GM23248 (cell line): ENCODE measurements around the gene ATP2B2. TPM values are rescaled to one million over a fixed set of nuclear protein-coding genes. Genes with fewer than 3 reads are reported as not detected.

Experiments used
- DNase-seq: peaks from one replicate; pipeline ENCODE4 v3.0.0-alpha.2; 2015
- H2AFZ ChIP-seq: fragments of 200-600 bp; sonication (generic); 2 replicates; pipeline ENCODE4 v1.6.1; 2016; ENCODE audit warnings: antibody characterized with exemption
- H3F3A ChIP-seq: fragments of 200-600 bp; sonication (generic); 2 replicates; pipeline ENCODE4 v1.6.1; 2016; ENCODE audit warnings: mild to moderate bottlenecking, antibody characterized with exemption, mixed run types; ENCODE audit not compliant: insufficient read depth
- H3K27ac ChIP-seq: fragments of 200-600 bp; sonication (generic); 2 replicates; pipeline ENCODE4 v1.5.1; 2016; ENCODE audit warnings: mild to moderate bottlenecking
- H3K27me3 ChIP-seq: fragments of 200-600 bp; sonication (generic); replicated peaks from 2 replicates; pipeline ENCODE4 v1.6.1; 2016; ENCODE audit warnings: mild to moderate bottlenecking; ENCODE audit not compliant: insufficient read depth
- H3K36me3 ChIP-seq: fragments of 200-600 bp; sonication (generic); 2 replicates; pipeline ENCODE4 v1.6.1; 2016; ENCODE audit warnings: low read depth, mild to moderate bottlenecking
- H3K4me1 ChIP-seq: fragments of 200-600 bp; sonication (generic); 2 replicates; pipeline ENCODE4 v1.6.1; 2016; ENCODE audit warnings: mild to moderate bottlenecking; ENCODE audit not compliant: insufficient read depth
- H3K4me2 ChIP-seq: fragments of 200-600 bp; sonication (generic); one replicate; pipeline ENCODE4 v1.6.1; 2016; ENCODE audit warnings: mild to moderate bottlenecking; ENCODE audit not compliant: unreplicated experiment
- H3K4me3 ChIP-seq: fragments of 200-600 bp; sonication (generic); 2 replicates; pipeline ENCODE4 v1.5.1; 2016; ENCODE audit warnings: mild to moderate bottlenecking
- H3K79me2 ChIP-seq: fragments of 200-600 bp; sonication (generic); 2 replicates; pipeline ENCODE4 v1.6.1; 2016; ENCODE audit warnings: mild to moderate bottlenecking; ENCODE audit not compliant: insufficient read depth
- H3K9ac ChIP-seq: fragments of 200-600 bp; sonication (generic); 2 replicates; pipeline ENCODE4 v1.6.1; 2016; ENCODE audit warnings: mild to moderate bottlenecking
- H3K9me2 ChIP-seq: fragments of 200-600 bp; sonication (generic); 2 replicates; pipeline ENCODE4 v1.6.1; 2016; ENCODE audit warnings: mixed run types, mild to moderate bottlenecking, moderate library complexity; ENCODE audit not compliant: insufficient read depth
- H3K9me3 ChIP-seq: fragments of 200-600 bp; sonication (generic); one replicate; pipeline ENCODE4 v1.6.1; 2017; ENCODE audit warnings: low read depth
- H4K20me1 ChIP-seq: fragments of 200-600 bp; sonication (generic); 2 replicates; pipeline ENCODE4 v1.6.0; 2016; ENCODE audit not compliant: insufficient read depth
- EZH2 ChIP-seq: fragments of 200-600 bp; sonication (generic); IDR thresholded peaks from 2 replicates; pipeline ENCODE4 v1.6.1; 2018; ENCODE audit warnings: antibody characterized with exemption, mild to moderate bottlenecking; ENCODE audit not compliant: insufficient read depth, poor library complexity, severe bottlenecking
- EZH2phosphoT487 ChIP-seq: fragments of 200-600 bp; sonication (generic); IDR thresholded peaks from 2 replicates; pipeline ENCODE4 v1.6.1; 2018; ENCODE audit warnings: antibody characterized with exemption, moderate library complexity, mild to moderate bottlenecking, low read depth; ENCODE audit not compliant: insufficient read depth
- WGBS, 2 experiments: methylation state at CpG; one replicate each; pipeline ENCODE4 v1.1.6; 2015 to 2017; ENCODE audit warnings: low lambda C conversion rate in 2 of 2, low coverage in 1 of 2; ENCODE audit errors: missing lambda C conversion rate in 2 of 2; 5-methylcytosine and 5-hydroxymethylcytosine counted together
- in situ Hi-C: fragments of 300-500 bp; cut with MboI; formaldehyde crosslinking; loops from 2 replicates; pipeline ENCODE4 v1.15.0; 2020
- polyA plus RNA-seq: library from polyadenylated mRNA; unstranded; fragments of >200 nt; fragmentation: Nextera tagmentation; extraction: Ambion mirVana; gene quantifications from 2 replicates; pipeline ENCODE4 v1.2.1, GENCODE V29; 2016
- total RNA-seq: library from RNA; depleted of rRNA; stranded (reverse); fragments of >200 nt; shearing (Covaris generic); gene quantifications from 2 replicates; pipeline ENCODE4 v1.2.3, GENCODE V29; 2014

Gene ATP2B2
- total and polyA plus RNA-seq, 2 experiments from 2014 or later: not detected

DNA sequence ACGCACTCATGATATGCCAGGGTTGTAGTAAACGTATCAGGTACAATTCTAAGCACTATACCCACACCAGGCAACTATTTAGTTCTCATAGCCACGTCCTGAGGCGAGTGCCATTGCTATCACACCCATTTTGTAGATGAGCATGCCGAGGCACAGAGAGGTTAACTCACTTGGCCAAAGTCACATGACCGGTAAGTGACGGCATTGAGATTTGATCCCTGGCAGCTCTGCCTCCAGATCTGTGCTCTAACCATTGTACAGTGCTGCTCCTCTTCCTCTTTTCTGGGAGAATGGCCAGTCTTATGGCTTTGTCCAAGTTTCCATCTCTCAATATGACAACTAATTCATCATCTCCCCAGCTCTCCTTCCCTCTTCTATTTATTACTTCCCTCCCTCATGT is 18.9 kb upstream of the ATP2B2 start:
- Histone ChIP-seq H3K4me1 (no peaks in the 10 kb centered on the region), H3K36me3 (no peaks in the 10 kb centered on the region), H4K20me1 (no peaks in the 10 kb centered on the region), H3F3A (no peaks in the 10 kb centered on the region), H3K9ac (no peak overlapping the region), H3K27ac (no peak overlapping the region), H3K9me2 (no peaks in the 10 kb centered on the region), H3K4me2 (no peak overlapping the region), H2AFZ (no peak overlapping the region), H3K79me2 (no peaks in the 10 kb centered on the region), H3K27me3 (peaks cover 57% of the 10 kb centered on the region), H3K4me3 (no peak overlapping the region), H3K9me3 (no peaks in the 10 kb centered on the region)
- in situ Hi-C loops: no loop called here
- WGBS, 2 experiments: 31 to 38% methylated on average over 7 of the region's 7 CpGs
- DNase-seq: no peak
- TF ChIP-seq EZH2 (no peak), EZH2phosphoT487 (no peak)

DNA sequence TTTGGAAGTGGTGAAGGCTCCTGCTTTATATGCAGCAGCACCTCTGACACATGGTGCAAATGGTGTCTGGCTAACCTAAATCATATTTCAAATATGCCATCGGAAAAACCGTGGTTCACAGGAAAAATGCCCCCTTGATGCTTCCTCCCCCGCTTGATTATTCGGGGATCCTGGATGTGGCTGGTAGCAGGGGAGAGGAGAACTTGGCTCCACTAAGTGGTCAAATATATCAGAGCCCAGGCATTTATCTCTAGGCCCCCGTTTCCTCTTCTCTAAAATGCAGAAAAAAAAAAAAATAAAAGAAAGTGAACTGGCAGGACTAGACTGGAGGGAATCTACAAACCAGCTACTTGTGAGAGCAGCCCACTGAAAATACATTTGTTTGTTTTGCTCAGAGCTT is 18.2 kb upstream of the ATP2B2 start:
- Histone ChIP-seq H3K9me2 (no peaks in the 10 kb centered on the region), H3K79me2 (no peaks in the 10 kb centered on the region), H4K20me1 (no peaks in the 10 kb centered on the region), H3K9ac (no peak overlapping the region), H3K27ac (no peak overlapping the region), H3K36me3 (no peaks in the 10 kb centered on the region), H2AFZ (no peak overlapping the region), H3K4me3 (no peak overlapping the region), H3F3A (no peaks in the 10 kb centered on the region), H3K9me3 (no peaks in the 10 kb centered on the region), H3K4me1 (no peaks in the 10 kb centered on the region), H3K4me2 (no peak overlapping the region), H3K27me3 (peaks cover 57% of the 10 kb centered on the region)
- in situ Hi-C loops: no loop called here
- DNase-seq: no peak
- WGBS, 2 experiments: 4 to 6% methylated on average over 5 of the region's 5 CpGs
- no peak for TF ChIP-seq EZH2
- no peak for TF ChIP-seq EZH2phosphoT487

DNA sequence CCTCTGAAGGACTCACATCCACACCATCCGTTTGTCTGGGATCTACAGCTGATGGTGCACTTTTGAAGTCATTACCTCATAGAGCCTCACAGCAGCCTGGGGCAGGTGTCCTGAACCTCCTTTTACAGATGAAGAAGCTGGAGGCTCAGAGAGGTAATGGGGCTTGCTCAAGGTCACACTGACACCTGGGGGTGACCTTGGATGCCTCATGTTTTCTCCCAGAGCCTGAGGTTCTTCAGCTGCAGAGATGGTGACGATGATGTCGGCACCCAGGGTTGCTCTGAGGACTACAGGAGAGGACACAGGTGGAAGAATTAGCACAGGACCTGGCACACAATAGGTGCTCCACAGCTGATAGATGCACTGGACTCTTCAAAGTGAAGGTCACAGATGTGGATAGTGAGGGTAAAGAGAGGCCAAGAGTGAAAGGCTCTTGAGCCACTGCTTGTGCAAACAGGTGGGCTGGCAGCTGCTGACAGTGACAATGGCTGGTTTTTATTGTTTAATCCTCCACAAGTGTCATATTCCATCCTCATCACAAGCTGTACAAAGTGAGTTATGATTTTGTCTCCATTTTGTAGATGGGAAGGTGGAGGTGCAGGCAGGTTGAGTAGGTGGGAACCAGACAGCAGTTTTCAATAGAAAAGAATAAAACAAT is 17.4 kb upstream of the ATP2B2 start:
- Histone ChIP-seq H3K4me2 (no peak overlapping the region), H3K9me3 (no peaks in the 10 kb centered on the region), H3K4me1 (no peaks in the 10 kb centered on the region), H2AFZ (no peak overlapping the region), H3K27me3 (peaks cover 53% of the 10 kb centered on the region), H3K4me3 (no peak overlapping the region), H4K20me1 (no peaks in the 10 kb centered on the region), H3K36me3 (no peaks in the 10 kb centered on the region), H3K27ac (no peak overlapping the region), H3K9ac (no peak overlapping the region), H3K79me2 (no peaks in the 10 kb centered on the region), H3F3A (no peaks in the 10 kb centered on the region), H3K9me2 (no peaks in the 10 kb centered on the region)
- in situ Hi-C loops: no loop called here
- 49 to 61% methylated on average over 3 of the region's 3 CpGs for whole genome bisulfite sequencing, 2 experiments
- TF ChIP-seq EZH2phosphoT487: no peak
- TF ChIP-seq EZH2: no peak
- no peak for DNase-seq

DNA sequence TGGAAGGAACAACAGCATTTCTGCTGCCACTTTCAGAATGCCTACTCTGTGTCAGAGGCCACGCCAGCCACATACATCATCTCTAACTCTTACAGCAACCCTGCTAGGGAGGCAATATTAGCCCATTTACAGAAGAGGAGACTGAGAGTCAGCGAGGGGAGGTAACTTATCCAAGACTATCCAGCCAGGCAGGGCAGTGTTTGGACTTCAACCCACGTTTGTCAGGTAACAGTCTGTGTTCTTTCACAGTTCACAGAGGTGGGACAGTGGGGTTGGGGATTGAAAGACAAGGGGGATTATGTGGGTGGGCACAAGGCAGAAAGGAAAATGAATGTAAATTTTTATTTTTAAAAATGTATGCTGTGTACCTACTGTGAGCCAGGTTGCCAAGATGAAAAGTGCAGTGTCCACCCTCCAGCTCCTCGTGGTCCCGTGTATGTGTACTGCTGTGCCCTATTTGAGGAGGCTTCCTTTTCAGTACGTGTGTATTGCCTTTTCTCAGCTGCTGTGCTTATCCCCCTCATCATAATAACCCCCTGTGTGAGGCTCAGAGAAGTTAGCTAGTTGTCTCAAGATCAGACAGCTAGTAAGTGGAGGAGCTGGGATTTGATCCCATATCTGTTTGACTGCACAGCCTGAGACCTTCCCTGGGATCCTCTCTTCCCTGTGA is 16.5 kb upstream of the ATP2B2 start:
- no peak for DNase-seq
- no peak for TF ChIP-seq EZH2phosphoT487
- TF ChIP-seq EZH2: no peak
- Histone ChIP-seq H3K9me2 (no peaks in the 10 kb centered on the region), H3K79me2 (no peaks in the 10 kb centered on the region), H3K27me3 (peaks cover 53% of the 10 kb centered on the region), H3K27ac (no peak overlapping the region), H3F3A (no peaks in the 10 kb centered on the region), H3K4me2 (no peak overlapping the region), H3K9me3 (no peaks in the 10 kb centered on the region), H3K4me1 (no peaks in the 10 kb centered on the region), H3K36me3 (no peaks in the 10 kb centered on the region), H2AFZ (no peak overlapping the region), H4K20me1 (no peaks in the 10 kb centered on the region), H3K4me3 (no peak overlapping the region), H3K9ac (no peak overlapping the region)
- 17 to 25% methylated on average over 6 of the region's 6 CpGs for WGBS, 2 experiments
- in situ Hi-C loops: no loop called here
